ENCODE data around the gene CALU. TPM values are rescaled to one million over a fixed set of nuclear protein-coding genes. Genes with fewer than 3 reads are reported as not detected.

Gene CALU
- polyA plus RNA-seq, 1 donor from 2014 or later = 38.1 TPM

DNA sequence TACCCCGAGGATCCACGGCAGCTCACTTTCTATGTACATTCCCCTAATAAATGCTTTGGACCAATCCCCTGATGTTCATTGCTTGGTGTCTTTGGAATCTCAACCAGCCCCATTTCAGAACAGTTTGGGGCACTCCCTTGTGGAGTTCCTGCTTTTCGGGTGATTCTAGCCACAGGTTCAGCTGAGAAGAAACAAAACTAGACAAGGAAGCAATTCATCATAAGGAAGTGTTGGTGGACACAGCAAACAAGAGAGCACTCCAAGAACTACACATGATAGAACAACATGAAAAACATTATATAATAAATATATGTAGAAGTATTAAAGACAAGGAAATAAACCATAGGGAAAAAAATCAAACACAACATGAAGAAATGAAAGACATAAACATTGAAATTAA is 46.6 kb downstream of the CALU start:
- no peaks in the 10 kb centered on the region for H3K9me3 ChIP-seq (ENCODE audit: low read length)
- H3K27ac ChIP-seq (ENCODE audit: low read length) = no peak overlapping the region
- H3K9me2 ChIP-seq (ENCODE audit: insufficient read depth, low read length) = no peaks in the 10 kb centered on the region
- H3K79me2 ChIP-seq (replicated peaks; ENCODE audit: insufficient read depth, low read length) = no peaks in the 10 kb centered on the region
- H3K27me3 ChIP-seq (ENCODE audit: insufficient read depth, low read depth, low read length) = no peaks in the 10 kb centered on the region
- no peak overlapping the region for H3K4me2 ChIP-seq (ENCODE audit: low read length)
- no peaks in the 10 kb centered on the region for H3K36me3 ChIP-seq (ENCODE audit: insufficient read depth, low read length)
- no peaks in the 10 kb centered on the region for H4K20me1 ChIP-seq (ENCODE audit: insufficient read depth)
- no peak overlapping the region for H3K4me3 ChIP-seq (ENCODE audit: low read length)
- no peak overlapping the region for H2AFZ ChIP-seq (ENCODE audit: low read depth, low read length)
- TF ChIP-seq POLR2AphosphoS5 (IDR thresholded peaks at IDR 0.05) (no peak), CTCF (IDR thresholded peaks at IDR 0.05; ENCODE audit: poor library complexity, severe bottlenecking) (no peak), TAF1 (IDR thresholded peaks at IDR 0.05; ENCODE audit: low read depth) (no peak), MXI1 (conservative IDR thresholded peaks at IDR 0.05; ENCODE audit: poor library complexity, severe bottlenecking) (no peak), RAD21 (conservative IDR thresholded peaks at IDR 0.05) (no peak), EP300 (conservative IDR thresholded peaks at IDR 0.05; ENCODE audit: poor library complexity, severe bottlenecking) (no peak), SMC3 (conservative IDR thresholded peaks at IDR 0.05; ENCODE audit: poor library complexity) (no peak)
- TF ChIP-seq, protein P1, sequence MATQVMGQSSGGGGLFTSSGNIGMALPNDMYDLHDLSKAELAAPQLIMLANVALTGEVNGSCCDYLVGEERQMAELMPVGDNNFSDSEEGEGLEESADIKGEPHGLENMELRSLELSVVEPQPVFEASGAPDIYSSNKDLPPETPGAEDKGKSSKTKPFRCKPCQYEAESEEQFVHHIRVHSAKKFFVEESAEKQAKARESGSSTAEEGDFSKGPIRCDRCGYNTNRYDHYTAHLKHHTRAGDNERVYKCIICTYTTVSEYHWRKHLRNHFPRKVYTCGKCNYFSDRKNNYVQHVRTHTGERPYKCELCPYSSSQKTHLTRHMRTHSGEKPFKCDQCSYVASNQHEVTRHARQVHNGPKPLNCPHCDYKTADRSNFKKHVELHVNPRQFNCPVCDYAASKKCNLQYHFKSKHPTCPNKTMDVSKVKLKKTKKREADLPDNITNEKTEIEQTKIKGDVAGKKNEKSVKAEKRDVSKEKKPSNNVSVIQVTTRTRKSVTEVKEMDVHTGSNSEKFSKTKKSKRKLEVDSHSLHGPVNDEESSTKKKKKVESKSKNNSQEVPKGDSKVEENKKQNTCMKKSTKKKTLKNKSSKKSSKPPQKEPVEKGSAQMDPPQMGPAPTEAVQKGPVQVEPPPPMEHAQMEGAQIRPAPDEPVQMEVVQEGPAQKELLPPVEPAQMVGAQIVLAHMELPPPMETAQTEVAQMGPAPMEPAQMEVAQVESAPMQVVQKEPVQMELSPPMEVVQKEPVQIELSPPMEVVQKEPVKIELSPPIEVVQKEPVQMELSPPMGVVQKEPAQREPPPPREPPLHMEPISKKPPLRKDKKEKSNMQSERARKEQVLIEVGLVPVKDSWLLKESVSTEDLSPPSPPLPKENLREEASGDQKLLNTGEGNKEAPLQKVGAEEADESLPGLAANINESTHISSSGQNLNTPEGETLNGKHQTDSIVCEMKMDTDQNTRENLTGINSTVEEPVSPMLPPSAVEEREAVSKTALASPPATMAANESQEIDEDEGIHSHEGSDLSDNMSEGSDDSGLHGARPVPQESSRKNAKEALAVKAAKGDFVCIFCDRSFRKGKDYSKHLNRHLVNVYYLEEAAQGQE (IDR thresholded peaks at IDR 0.05; ENCODE audit: borderline replicate concordance) = no peak
- H3F3A ChIP-seq (ENCODE audit: insufficient read depth, low read length, poor library complexity, severe bottlenecking) = no peaks in the 10 kb centered on the region
- no peak overlapping the region for H3K9ac ChIP-seq (ENCODE audit: low read length)

- H3K9me3 ChIP-seq (ENCODE audit: low read length) = no peaks in the 10 kb centered on the region
- H3K4me2 ChIP-seq (ENCODE audit: low read length) = no peak overlapping the region
- no peaks in the 10 kb centered on the region for H3F3A ChIP-seq (ENCODE audit: insufficient read depth, low read length, poor library complexity, severe bottlenecking)
- no peaks in the 10 kb centered on the region for H3K9me2 ChIP-seq (ENCODE audit: insufficient read depth, low read length)
- no peak overlapping the region for H3K9ac ChIP-seq (ENCODE audit: low read length)
- H3K36me3 ChIP-seq (ENCODE audit: insufficient read depth, low read length) = no peaks in the 10 kb centered on the region
- no peaks in the 10 kb centered on the region for H3K27me3 ChIP-seq (ENCODE audit: insufficient read depth, low read depth, low read length)
- H3K79me2 ChIP-seq (replicated peaks; ENCODE audit: insufficient read depth, low read length) = peaks cover 6% of the 10 kb centered on the region
- no peak for TF ChIP-seq MXI1 (conservative IDR thresholded peaks at IDR 0.05; ENCODE audit: poor library complexity, severe bottlenecking)
- no peak for TF ChIP-seq SMC3 (conservative IDR thresholded peaks at IDR 0.05; ENCODE audit: poor library complexity)
- TF ChIP-seq EZH2 (IDR thresholded peaks at IDR 0.05; ENCODE audit: borderline replicate concordance, insufficient read depth, low read length, poor library complexity, severe bottlenecking) = no peak
- no peak for TF ChIP-seq CTCF (IDR thresholded peaks at IDR 0.05; ENCODE audit: poor library complexity, severe bottlenecking)
- no peak for TF ChIP-seq TAF1 (IDR thresholded peaks at IDR 0.05; ENCODE audit: low read depth)
- TF ChIP-seq, protein P1 (IDR thresholded peaks at IDR 0.05; ENCODE audit: borderline replicate concordance) = no peak
- H4K20me1 ChIP-seq (ENCODE audit: insufficient read depth) = no peaks in the 10 kb centered on the region
- no peak overlapping the region for H2AFZ ChIP-seq (ENCODE audit: low read depth, low read length)
- no peak overlapping the region for H3K27ac ChIP-seq (ENCODE audit: low read length)
- H3K4me3 ChIP-seq (ENCODE audit: low read length) = no peak overlapping the region
Measured at GRCh38 chr7:128788446-128789412, 49.6 kb downstream of the CALU start.
